GM23248 (cell line): Measurements from ENCODE around the gene DHODH.
"Not testable (repeated sequence)": the region's sequence is repeated elsewhere in the genome, so short reads cannot be mapped to it uniquely, and the experiment has no call there.

Source experiments
- EZH2 ChIP-seq: fragments of 200-600 bp; sonication (generic); IDR thresholded peaks from 2 replicates; pipeline ENCODE4 v1.6.1; 2018; ENCODE audit warnings: antibody characterized with exemption, mild to moderate bottlenecking; ENCODE audit not compliant: insufficient read depth, poor library complexity, severe bottlenecking
- EZH2phosphoT487 ChIP-seq: fragments of 200-600 bp; sonication (generic); IDR thresholded peaks from 2 replicates; pipeline ENCODE4 v1.6.1; 2018; ENCODE audit warnings: antibody characterized with exemption, moderate library complexity, mild to moderate bottlenecking, low read depth; ENCODE audit not compliant: insufficient read depth

DNA sequence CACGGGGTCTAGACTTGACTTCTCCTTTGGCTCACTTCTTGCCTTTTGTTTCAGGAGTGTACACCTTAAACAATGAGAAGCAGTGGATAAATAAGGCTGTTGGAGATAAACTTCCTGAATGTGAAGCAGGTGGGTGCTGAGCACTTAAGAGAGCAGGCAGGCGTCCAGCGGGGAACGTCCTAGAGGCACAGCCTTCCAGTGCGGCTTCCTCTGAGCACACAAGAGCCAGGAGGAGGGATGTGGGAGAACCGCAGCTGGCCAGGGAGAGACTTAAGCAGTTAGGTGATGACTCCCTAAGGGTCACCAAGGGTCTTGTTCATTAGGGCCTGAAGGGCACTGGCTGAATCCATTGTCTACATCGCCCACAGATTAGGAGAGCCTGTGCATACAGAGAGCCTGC lies 50.5 kb downstream of the DHODH start:
- not testable (repeated sequence) for TF ChIP-seq EZH2, EZH2phosphoT487
